Upper lobe of left lung (tissue), 6 donors: Measurements from ENCODE around the gene OSTN. TPM values are rescaled to one million over a fixed set of nuclear protein-coding genes. Genes with fewer than 3 reads are reported as not detected.
"Not testable (repeated sequence)": the region's sequence is repeated elsewhere in the genome, so short reads cannot be mapped to it uniquely, and the experiment has no call there.

ENCODE experiments used
- ATAC-seq, 2 donors: fragments of 200-7000 bp; cut with Tn5 transposase; one replicate each; pipeline ENCODE4 v1.9.1; 2022; ENCODE audit warnings: mild to moderate bottlenecking in 2 of 2, moderate library complexity in 2 of 2; ENCODE audit not compliant: low FRiP score in 2 of 2
- DNase-seq, 2 donors: peaks; one replicate each; pipeline ENCODE4 v3.0.0-alpha.2; 2019 to 2020
- H3K27ac ChIP-seq, 4 donors: fragments of 200-600 bp; sonication (generic); one replicate each; pipeline ENCODE4 v1.5.1; 2016 to 2019
- H3K27me3 ChIP-seq, 4 donors: fragments of 200-600 bp; sonication (generic); one replicate each; pipeline ENCODE4 v1.5.1; 2017 to 2019
- H3K36me3 ChIP-seq, 4 donors: fragments of 200-600 bp; sonication (generic); one replicate each; pipeline ENCODE4 v1.5.1; 2016 to 2019
- H3K4me1 ChIP-seq, 4 donors: fragments of 200-600 bp; sonication (generic); one replicate each; pipeline ENCODE4 v1.5.1; 2018 to 2019
- H3K4me3 ChIP-seq, 4 donors: fragments of 200-600 bp; sonication (generic); one replicate each; pipeline ENCODE4 v1.5.1; 2017 to 2019; ENCODE audit warnings: mild to moderate bottlenecking in 2 of 4, moderate library complexity in 1 of 4
- H3K9me3 ChIP-seq, 4 donors: fragments of 200-600 bp; sonication (generic); one replicate each; pipeline ENCODE4 v1.5.1; 2018 to 2019
- CTCF ChIP-seq, 6 experiments: fragments of 450-650 bp in 4 of 6; fragments of 200-600 bp in 2 of 6; sonication (generic) in 2 of 6; IDR thresholded peaks; one replicate each; pipeline ENCODE4 v1.5.1; 2016 to 2019; ENCODE audit warnings: antibody characterized with exemption in 6 of 6
- EP300 ChIP-seq, 4 donors: sonication (generic); formaldehyde crosslinking; IDR thresholded peaks; one replicate each; pipeline ENCODE4 v1.5.1; 2017; ENCODE audit warnings: antibody characterized with exemption in 4 of 4, control low read depth in 2 of 4
- POLR2A ChIP-seq, 4 donors: fragments of 450-650 bp; IDR thresholded peaks; one replicate each; pipeline ENCODE4 v1.5.1; 2016 to 2017; ENCODE audit warnings: antibody characterized with exemption in 4 of 4, mild to moderate bottlenecking in 2 of 4
- POLR2AphosphoS5 ChIP-seq, 2 donors: sonication (generic); formaldehyde crosslinking; IDR thresholded peaks; one replicate each; pipeline ENCODE4 v1.5.1; 2017; ENCODE audit warnings: antibody characterized with exemption in 2 of 2
- WGBS, 2 donors: methylation state at CpG; one replicate each; pipeline ENCODE4 v1.1.5; 2017 to 2018; 5-methylcytosine and 5-hydroxymethylcytosine counted together
- total RNA-seq, 6 donors: library from RNA; depleted of rRNA in 4 of 6; stranded (reverse); fragments of >200 nt in 4 of 6; gene quantifications; one replicate each; pipeline versions ENCODE4 v1.1.0 to v1.2.1, GENCODE V29; 2016 to 2021
- donor health status: DM: no; HTN: no; CAD: no; lungs with moderate emphysema.
- donor health status: DM: no; HTN: yes; CAD: no; lungs with severe emphysema.

The OSTN gene
- total RNA-seq, 6 donors from 2014 or later, result not detected

DNA sequence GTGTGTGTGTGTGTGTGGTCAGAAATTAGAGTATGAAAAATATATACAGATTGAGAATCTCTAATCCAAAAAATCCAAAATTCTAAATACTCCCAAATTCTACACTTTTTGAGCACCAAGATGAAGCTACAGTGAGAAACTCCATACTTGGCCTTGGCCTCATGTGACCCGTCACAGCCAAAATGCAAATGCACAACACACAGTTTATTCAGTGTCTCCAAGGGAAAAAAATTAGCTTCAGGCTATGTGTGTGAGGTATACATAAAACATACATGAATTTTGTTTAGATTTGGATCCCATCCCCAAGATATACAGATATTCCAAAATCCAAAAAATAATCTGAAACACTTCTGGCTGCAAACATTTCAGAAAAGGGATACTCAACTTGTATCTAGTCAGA is 33.2 kb upstream of the OSTN start:
- H3K27me3 ChIP-seq, result no peaks in the 10 kb centered on the region
- ATAC-seq (no peak), DNase-seq (no peak)
- no peaks in the 10 kb centered on the region for H3K9me3 ChIP-seq
- H3K36me3 ChIP-seq, result no peaks in the 10 kb centered on the region
- no peaks in the 10 kb centered on the region for H3K4me1 ChIP-seq
- 88 to 97% methylated on average over 1 of the region's 1 CpG for whole genome bisulfite sequencing, 2 donors
- H3K4me3 ChIP-seq, result no peak overlapping the region
- no peak overlapping the region for H3K27ac ChIP-seq
- TF ChIP-seq EP300 (IDR thresholded peaks at IDR 0.05), result no peak
- TF ChIP-seq POLR2AphosphoS5 (IDR thresholded peaks at IDR 0.05), result no peak

GRCh38 chr3:191166368-191166767 is 32.7 kb upstream of the OSTN start:
- DNase-seq, result no peak

DNA sequence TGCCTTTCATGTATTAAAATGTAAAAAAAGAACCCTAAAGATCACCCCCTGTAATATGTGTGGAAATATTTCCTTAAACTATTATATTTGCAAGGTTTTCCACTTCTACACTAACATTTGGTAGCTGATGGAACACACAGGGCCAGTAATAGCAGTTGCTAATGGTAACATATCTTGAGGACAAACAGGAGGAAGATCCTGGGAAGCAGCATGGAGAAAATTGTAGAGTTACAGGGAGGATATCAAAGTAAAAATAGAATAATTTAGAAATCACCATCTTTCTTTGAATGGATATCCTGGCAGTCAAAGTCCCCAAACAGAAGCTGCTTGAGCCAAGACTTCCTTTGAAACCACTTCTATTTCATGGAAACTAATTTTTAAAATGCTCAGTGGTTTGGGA is 29.5 kb upstream of the OSTN start:
- ATAC-seq, result no peak
- no peaks in the 10 kb centered on the region for H3K4me1 ChIP-seq
- no peaks in the 10 kb centered on the region for H3K27me3 ChIP-seq
- H3K36me3 ChIP-seq, result no peaks in the 10 kb centered on the region
- no peak for DNase-seq
- TF ChIP-seq EP300 (IDR thresholded peaks at IDR 0.05) (no peak), POLR2AphosphoS5 (IDR thresholded peaks at IDR 0.05) (no peak), CTCF (IDR thresholded peaks at IDR 0.05) (no peak), POLR2A (IDR thresholded peaks at IDR 0.05) (no peak)
- H3K4me3 ChIP-seq, result no peak overlapping the region
- H3K9me3 ChIP-seq, result no peaks in the 10 kb centered on the region
- H3K27ac ChIP-seq, result no peak overlapping the region

More at GRCh38 chr3:191166368-191166767, 32.7 kb upstream of the OSTN start:
- no peaks in the 10 kb centered on the region for H3K9me3 ChIP-seq
- no peak for TF ChIP-seq CTCF (IDR thresholded peaks at IDR 0.05)
- no peak for TF ChIP-seq POLR2A (IDR thresholded peaks at IDR 0.05)
- WGBS, 2 donors, result 55 to 83% methylated on average over 3 of the region's 3 CpGs
- no peaks in the 10 kb centered on the region for H3K4me1 ChIP-seq
- no peaks in the 10 kb centered on the region for H3K36me3 ChIP-seq
- no peak for ATAC-seq
- H3K4me3 ChIP-seq, result no peak overlapping the region
- no peaks in the 10 kb centered on the region for H3K27me3 ChIP-seq
- H3K27ac ChIP-seq, result no peak overlapping the region

DNA sequence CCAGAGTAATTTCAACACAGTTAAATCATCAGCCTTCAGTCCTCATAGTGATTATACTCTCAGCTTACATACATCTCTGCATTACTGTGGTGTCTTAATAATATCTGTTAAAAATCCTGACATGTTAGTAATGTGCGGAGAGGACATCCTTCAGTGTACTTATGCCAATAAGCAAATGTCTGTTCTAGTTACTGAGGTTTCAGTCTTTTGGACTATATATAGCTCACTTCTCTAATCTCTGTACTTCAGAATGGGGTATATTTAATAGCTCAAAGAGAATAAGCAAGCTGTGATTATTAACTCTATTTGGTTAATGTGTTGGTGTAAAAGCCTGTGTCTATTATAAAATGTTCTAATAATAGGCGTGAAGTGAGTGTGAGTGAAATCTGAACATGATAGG is 28.9 kb upstream of the OSTN start:
- H3K9me3 ChIP-seq, result no peaks in the 10 kb centered on the region
- DNase-seq (no peak), ATAC-seq (no peak)
- 87 to 90% methylated on average over 2 of the region's 2 CpGs for WGBS, 2 donors
- H3K27ac ChIP-seq, result no peak overlapping the region
- TF ChIP-seq POLR2A (IDR thresholded peaks at IDR 0.05), result no peak
- TF ChIP-seq POLR2AphosphoS5 (IDR thresholded peaks at IDR 0.05), result no peak
- no peak for TF ChIP-seq EP300 (IDR thresholded peaks at IDR 0.05)
- no peak for TF ChIP-seq CTCF (IDR thresholded peaks at IDR 0.05)
- no peak overlapping the region for H3K4me3 ChIP-seq
- no peaks in the 10 kb centered on the region for H3K4me1 ChIP-seq
- H3K27me3 ChIP-seq, result no peaks in the 10 kb centered on the region
- no peaks in the 10 kb centered on the region for H3K36me3 ChIP-seq

DNA sequence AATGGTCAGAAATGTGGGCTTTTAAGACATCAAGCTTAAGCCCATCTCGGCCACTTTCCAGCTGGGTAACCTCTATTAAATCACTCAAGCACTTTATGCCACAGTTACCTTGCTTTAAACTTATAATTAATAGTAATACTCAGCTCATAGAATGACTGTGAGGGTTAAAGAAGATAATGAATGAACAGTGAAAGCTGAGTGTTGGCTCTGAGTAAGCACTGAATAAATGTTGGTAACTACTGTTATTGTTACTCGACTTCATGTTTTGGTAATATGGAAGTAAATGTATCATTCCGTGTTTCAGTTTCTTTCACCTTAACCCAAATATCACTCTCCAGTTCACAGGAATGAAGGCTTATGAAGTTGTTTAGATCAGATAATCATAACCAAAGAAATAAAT is 23.9 kb upstream of the OSTN start:
- H3K4me3 ChIP-seq, result no peak overlapping the region
- H3K9me3 ChIP-seq, result no peaks in the 10 kb centered on the region
- WGBS, 2 donors, result 70 to 81% methylated on average over 3 of the region's 3 CpGs
- TF ChIP-seq POLR2AphosphoS5 (IDR thresholded peaks at IDR 0.05), result no peak
- no peak for TF ChIP-seq EP300 (IDR thresholded peaks at IDR 0.05)
- no peaks in the 10 kb centered on the region for H3K27me3 ChIP-seq
- DNase-seq (no peak), ATAC-seq (no peak)
- no peaks in the 10 kb centered on the region for H3K4me1 ChIP-seq
- H3K36me3 ChIP-seq, result no peaks in the 10 kb centered on the region
- H3K27ac ChIP-seq, result no peak overlapping the region

GRCh38 chr3:191176038-191176785 is 22.8 kb upstream of the OSTN start:
- ATAC-seq (no peak), DNase-seq (no peak)
- 91 to 95% methylated on average over 3 of the region's 3 CpGs for WGBS, 2 donors
- Histone ChIP-seq H3K27me3 (no peaks in the 10 kb centered on the region), H3K36me3 (no peaks in the 10 kb centered on the region), H3K4me1 (no peaks in the 10 kb centered on the region), H3K27ac (no peak overlapping the region), H3K4me3 (no peak overlapping the region), H3K9me3 (no peaks in the 10 kb centered on the region)
- TF ChIP-seq POLR2A (IDR thresholded peaks at IDR 0.05) (no peak), CTCF (IDR thresholded peaks at IDR 0.05) (no peak), EP300 (IDR thresholded peaks at IDR 0.05) (no peak), POLR2AphosphoS5 (IDR thresholded peaks at IDR 0.05) (no peak)

DNA sequence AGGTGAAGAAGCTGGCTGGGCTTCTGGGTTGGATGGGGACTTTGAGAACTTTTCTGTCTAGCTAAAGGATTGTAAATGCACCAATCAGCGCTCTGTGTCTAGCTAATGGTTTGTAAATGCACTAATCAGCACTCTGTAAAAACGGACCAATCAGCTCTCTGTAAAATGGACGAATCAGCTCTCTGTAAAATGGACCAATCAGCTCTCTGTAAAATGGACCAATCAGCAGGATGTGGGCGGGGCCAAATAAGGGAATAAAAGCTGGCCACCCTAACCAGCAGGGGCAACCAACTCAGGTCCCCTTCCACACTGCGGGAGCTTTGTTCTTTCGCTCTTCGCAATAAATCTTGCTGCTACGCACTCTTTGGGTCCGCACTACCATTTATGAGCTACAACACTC is 13.7 kb upstream of the OSTN start:
- not testable (repeated sequence) for ATAC-seq, DNase-seq
- WGBS, 2 donors, result 89 to 92% methylated on average over 9 of the region's 9 CpGs

GRCh38 chr3:191188246-191188645 is 10.8 kb upstream of the OSTN start:
- H3K36me3 ChIP-seq, H3K27me3 ChIP-seq, H3K9me3 ChIP-seq, ATAC-seq, H3K4me1 ChIP-seq, H3K27ac ChIP-seq, DNase-seq, H3K4me3 ChIP-seq: not testable (repeated sequence)
- 92 to 94% methylated on average over 5 of the region's 5 CpGs for WGBS, 2 donors

More for the DNA sequence above, 13.7 kb upstream of the OSTN start:
- H3K36me3 ChIP-seq, H3K4me1 ChIP-seq, H3K9me3 ChIP-seq, H3K27ac ChIP-seq, H3K27me3 ChIP-seq, H3K4me3 ChIP-seq: not testable (repeated sequence)
